Heart right ventricle (tissue), 16 donors: ENCODE measurements around the gene MEIOB. TPM values are rescaled to one million over a fixed set of nuclear protein-coding genes. Genes with fewer than 3 reads are reported as not detected.

Source experiments
- ATAC-seq, 8 donors: fragments of 200-7000 bp; cut with Tn5 transposase; one replicate each; pipeline ENCODE4 v1.9.1; 2020; ENCODE audit warnings: mild to moderate bottlenecking in 8 of 8, moderate library complexity in 8 of 8, moderate number of reproducible peaks in 1 of 8
- DNase-seq, 2 donors: peaks; one replicate each; pipeline ENCODE4 v3.0.0-alpha.2; 2020
- H3K27ac ChIP-seq, 10 donors: fragments of 200-600 bp; sonication (generic) in 2 of 10; one replicate each; pipeline versions ENCODE4 v1.5.0 to v1.8.0; 2020 to 2022; ENCODE audit warnings: mild to moderate bottlenecking in 3 of 10
- H3K27me3 ChIP-seq, 7 donors: fragments of 200-600 bp; one replicate each; pipeline ENCODE4 v1.8.0; 2021 to 2022; ENCODE audit warnings: mild to moderate bottlenecking in 2 of 7
- H3K36me3 ChIP-seq, 9 donors: fragments of 200-600 bp; sonication (generic) in 1 of 9; one replicate each; pipeline versions ENCODE4 v1.5.0 to v1.8.0; 2020 to 2022; ENCODE audit warnings: mild to moderate bottlenecking in 2 of 9
- H3K4me1 ChIP-seq, 9 donors: fragments of 200-600 bp; sonication (generic) in 1 of 9; one replicate each; pipeline versions ENCODE4 v1.5.0 to v1.8.0; 2020 to 2022; ENCODE audit warnings: mild to moderate bottlenecking in 4 of 9
- H3K4me3 ChIP-seq, 10 donors: fragments of 200-600 bp; sonication (generic) in 2 of 10; one replicate each; pipeline versions ENCODE4 v1.5.0 to v1.8.0; 2020 to 2022; ENCODE audit warnings: mild to moderate bottlenecking in 7 of 10, moderate library complexity in 2 of 10
- H3K9me3 ChIP-seq, 11 donors: fragments of 200-600 bp in 10 of 11; sonication (generic) in 2 of 11; one replicate each; pipeline versions ENCODE4 v1.5.0 to v1.8.0; 2013 to 2022; ENCODE audit warnings: mild to moderate bottlenecking in 2 of 11, control low read depth in 1 of 11, moderate library complexity in 1 of 11
- CTCF ChIP-seq, 9 donors: fragments of 200-600 bp; sonication (generic) in 2 of 9; IDR thresholded peaks; one replicate each; pipeline versions ENCODE4 v1.5.0 to v1.8.0; 2021 to 2022; ENCODE audit warnings: antibody characterized with exemption in 9 of 9, mild to moderate bottlenecking in 5 of 9, moderate library complexity in 1 of 9
- WGBS, 2 donors: extraction: QIAGEN DNeasy Blood & Tissue Kit; methylation state at CpG; one replicate each; pipeline ENCODE4 v1.1.7; 2013; ENCODE audit warnings: inconsistent platforms in 1 of 2; 5-methylcytosine and 5-hydroxymethylcytosine counted together
- intact Hi-C, 10 donors: fragments of 100-400 bp; cut with DNase I; formaldehyde crosslinking; loops; one replicate each; pipeline versions ENCODE4 v1.11.1 to v1.14.2; 2022
- polyA plus RNA-seq, 2 donors: library from polyadenylated mRNA; stranded (reverse); fragments of 200-250 nt; gene quantifications; one replicate each; pipeline ENCODE4 v1.2.3, GENCODE V29; 2013
- total RNA-seq, 10 donors: library from RNA; stranded (reverse); fragmentation: NEBNext Ultra II Directional in 3 of 10; extraction: Animal tissue kit (Norgen Biotek cat#: 25700) in 3 of 10; gene quantifications; one replicate each; pipeline versions ENCODE4 v1.2.1 to v1.2.4, GENCODE V29; 2021 to 2023
- donor health status: Arrhythmogenic right ventricular cardiomyopathy.
- donor health status: ischemic (EF 13 %, LVEDD 7.1; RV severe dilation, severe dysfunction).
- donor health status: healthy with polysubstance abuse.
- donor health status: DM: no; HTN: yes; CAD: no.
- donor health status: DM: no; HTN: no; CAD: no.
- donor health status: ischemic (EF 25% LVEDD 6.9; RV normal size, moderate dysfunction).
- donor health status: ischemic (EF 25% LVEDD 5.7; RV mildly dilated, moderate dysfunction).
- donor health status: healthy.
- donor health status: DM: yes; HTN: yes; CAD: no.
- donor health status: Ischemic cardiomyopathy.
- donor health status: ischemic (EF 35%, LVEDD 5.7; RV mildly dilated, moderate dysfunction).
- donor health status: nonischemic (EF 11% LVEDD 7.7; RV severe dilation, severe dysfunction).
- donor health status: DM: yes; HTN: yes; CAD: no.
- donor health status: PGD.
- donor health status: ischemic (EF 29% LVEDD 5.4; RV normal size, mild dysfunction).
- donor health status: nonischemic (EF 23%, LVEDD 6.1; RV moderate dilation, normal function).

MEIOB gene
- total and polyA plus RNA-seq, 12 donors: not detected

- no peak for TF ChIP-seq CTCF (IDR thresholded peaks at IDR 0.05)
- H3K4me3 ChIP-seq: no peak overlapping the region
- ATAC-seq: no peak
These were observed 51.0 kb downstream of the MEIOB start for GRCh38 chr16:1820946-1821290.

GRCh38 chr16:1820096-1820945 is 51.6 kb downstream of the MEIOB start:
- Histone ChIP-seq H3K9me3 (no peaks in the 10 kb centered on the region), H3K27me3 (no peaks in the 10 kb centered on the region), H3K36me3 (peaks cover 0 to 75% (median 33%) of the 10 kb centered on the region in 9 donors), H3K4me3 (no peak overlapping the region), H3K27ac (no peak overlapping the region), H3K4me1 (peaks cover 1 to 20% (median 14%) of the 10 kb centered on the region in 9 donors)
- WGBS, 2 donors: 90 to 92% methylated on average over 25 of the region's 25 CpGs
- TF ChIP-seq CTCF (IDR thresholded peaks at IDR 0.05): no peak
- DNase-seq (no peak), ATAC-seq (no peak)
- intact Hi-C loops: no loop called here

More at GRCh38 chr16:1820946-1821290, 51.0 kb downstream of the MEIOB start:
- 92 to 95% methylated on average over 12 of the region's 12 CpGs for WGBS, 2 donors
- Histone ChIP-seq H3K36me3 (peaks cover 0 to 69% (median 33%) of the 10 kb centered on the region in 9 donors), H3K27me3 (no peaks in the 10 kb centered on the region), H3K27ac (no peak overlapping the region), H3K4me1 (peaks cover 3 to 26% (median 20%) of the 10 kb centered on the region in 9 donors), H3K9me3 (no peaks in the 10 kb centered on the region)
- intact Hi-C loops: no loop called here
- no peak for DNase-seq

- Histone ChIP-seq H3K4me3 (no peak overlapping the region), H3K27ac (no peak overlapping the region), H3K9me3 (no peaks in the 10 kb centered on the region), H3K27me3 (no peaks in the 10 kb centered on the region), H3K36me3 (peaks cover 0 to 80% (median 33%) of the 10 kb centered on the region in 9 donors), H3K4me1 (peaks cover 0 to 14% (median 7%) of the 10 kb centered on the region in 9 donors)
- intact Hi-C loops: no loop called here
- no peak for ATAC-seq
- no peak for TF ChIP-seq CTCF (IDR thresholded peaks at IDR 0.05)
- DNase-seq: no peak
- WGBS, 2 donors: 94 to 95% methylated on average over 15 of the region's 15 CpGs
These were observed 52.4 kb downstream of the MEIOB start for GRCh38 chr16:1819611-1820010.

GRCh38 chr16:1818873-1819525 is 53.0 kb downstream of the MEIOB start:
- DNase-seq: no peak
- TF ChIP-seq CTCF (IDR thresholded peaks at IDR 0.05): no peak
- WGBS, 2 donors: 95% methylated on average over 35 of the region's 35 CpGs
- Histone ChIP-seq H3K9me3 (no peaks in the 10 kb centered on the region), H3K4me1 (peaks cover 0 to 8% (median 3%) of the 10 kb centered on the region in 9 donors), H3K27ac (no peak overlapping the region), H3K27me3 (no peaks in the 10 kb centered on the region), H3K4me3 (no peak overlapping the region), H3K36me3 (peaks cover 0 to 86% (median 33%) of the 10 kb centered on the region in 9 donors)
- intact Hi-C loops: no loop called here
- no peak for ATAC-seq
